H1 (cell line): ENCODE measurements around the gene PNCK. TPM values are rescaled to one million over a fixed set of nuclear protein-coding genes. Genes with fewer than 3 reads are reported as not detected.

Experiments used
- CTCF ChIA-PET: fragments of 300-600 bp; sonication (Branson Sonifier 250); formaldehyde crosslinking; loops from one replicate; lab custom pipeline; 2021; ENCODE audit not compliant: partially characterized antibody; lab: Charles Lee
- POLR2A ChIA-PET: fragments of 300-600 bp; sonication (Branson Sonifier 250); formaldehyde crosslinking; loops from one replicate; lab custom pipeline; 2021; ENCODE audit warnings: inconsistent platforms; ENCODE audit not compliant: partially characterized antibody; lab: Charles Lee
- DNase-seq, 2 experiments: peaks; one replicate each; pipeline versions ENCODE4 v3.0.0 to v3.0.0-alpha.2; 2010 to 2022; ENCODE audit warnings: low spot score in 2 of 2, low read depth in 1 of 2, mixed read lengths in 1 of 2
- FAIRE-seq: peaks from 2 replicates; lab custom pipeline; 2011; peaks lifted over from hg19 to GRCh38; lab: Jason Lieb, UNC
- H2AFZ ChIP-seq: 2 replicates; pipeline ENCODE4 v1.8.1; 2012; ENCODE audit warnings: low read length, inconsistent platforms
- H2AK5ac ChIP-seq: 2 replicates; pipeline ENCODE4 v1.6.1; 2013; ENCODE audit warnings: low read depth, low read length
- H2BK120ac ChIP-seq: replicated peaks from 2 replicates; pipeline ENCODE3; 2013; ENCODE audit warnings: low read depth, low read length, inconsistent platforms
- H2BK12ac ChIP-seq: 2 replicates; pipeline ENCODE4 v1.6.1; 2013; ENCODE audit warnings: low read depth, low read length
- H2BK15ac ChIP-seq: 2 replicates; pipeline ENCODE4 v1.6.1; 2013; ENCODE audit warnings: low read length
- H2BK20ac ChIP-seq: 2 replicates; pipeline ENCODE4 v1.6.1; 2013; ENCODE audit warnings: low read length
- H2BK5ac ChIP-seq: 2 replicates; pipeline ENCODE4 v1.6.1; 2013; ENCODE audit warnings: low read depth, low read length
- H3K14ac ChIP-seq: 2 replicates; pipeline ENCODE4 v1.6.1; 2013; ENCODE audit warnings: inconsistent platforms; ENCODE audit not compliant: insufficient read length
- H3K18ac ChIP-seq: 2 replicates; pipeline ENCODE4 v1.6.1; 2013; ENCODE audit warnings: low read length; ENCODE audit errors: extremely low read depth
- H3K23ac ChIP-seq: 2 replicates; pipeline ENCODE4 v1.6.1; 2013; ENCODE audit warnings: inconsistent platforms; ENCODE audit not compliant: insufficient read length
- H3K23me2 ChIP-seq: 2 replicates; pipeline ENCODE4 v1.6.1; 2013; ENCODE audit warnings: low read depth, low read length
- H3K27ac ChIP-seq: 2 replicates; pipeline ENCODE4 v1.6.1; 2011; ENCODE audit warnings: low read depth, low read length, inconsistent platforms
- H3K27me3 ChIP-seq, 4 experiments: replicated peaks in 1 of 4; 1 replicate in 1 of 4; 2 replicates in 3 of 4; pipeline versions ENCODE4 v1.6.1 to v1.8.1; 2011 to 2013; ENCODE audit warnings: low read length in 3 of 4, mild to moderate bottlenecking in 3 of 4, inconsistent platforms in 2 of 4, mixed read lengths in 2 of 4, moderate library complexity in 1 of 4; ENCODE audit not compliant: control insufficient read depth in 3 of 4, insufficient read depth in 3 of 4; ENCODE audit errors: extremely low read depth in 1 of 4
- H3K36me3 ChIP-seq, 4 experiments: 2 replicates each; pipeline versions ENCODE4 v1.6.1 to v1.8.1; 2011 to 2013; ENCODE audit warnings: mild to moderate bottlenecking in 4 of 4, low read length in 3 of 4, moderate library complexity in 2 of 4, control low read depth in 1 of 4, inconsistent platforms in 1 of 4; ENCODE audit not compliant: insufficient read depth in 4 of 4, control insufficient read depth in 2 of 4
- H3K4ac ChIP-seq: replicated peaks from 2 replicates; pipeline ENCODE3; 2013; ENCODE audit warnings: low read length, low read depth, mixed read lengths, inconsistent platforms; ENCODE audit not compliant: insufficient read length
- H3K4me1 ChIP-seq, 4 experiments: replicated peaks in 1 of 4; 1 replicate in 1 of 4; 2 replicates in 3 of 4; pipeline versions ENCODE4 v1.6.1 to v1.8.1; 2011 to 2013; ENCODE audit warnings: low read length in 3 of 4, inconsistent platforms in 2 of 4, mixed read lengths in 1 of 4; ENCODE audit not compliant: insufficient read depth in 4 of 4, control insufficient read depth in 3 of 4
- H3K4me2 ChIP-seq, 2 experiments: 2 replicates each; pipeline versions ENCODE4 v1.6.1 to v1.8.1; 2011 to 2013; ENCODE audit warnings: low read depth in 2 of 2, low read length in 2 of 2, control low read depth in 1 of 2, inconsistent platforms in 1 of 2, mild to moderate bottlenecking in 1 of 2; ENCODE audit not compliant: insufficient read depth in 1 of 2
- H3K4me3 ChIP-seq, 4 experiments: fragments of 200-600, 300-600 bp in 1 of 4; sonication (generic), shearing (Covaris generic), sonication (Bioruptor Twin) in 1 of 4; 2 replicates each; pipeline versions ENCODE4 v1.5.1 to v1.8.1; 2011 to 2016; ENCODE audit warnings: low read length in 4 of 4, low read depth in 3 of 4, control low read depth in 2 of 4, inconsistent platforms in 2 of 4, mild to moderate bottlenecking in 2 of 4, mixed read lengths in 1 of 4, moderate library complexity in 1 of 4; ENCODE audit not compliant: insufficient read depth in 2 of 4; ENCODE audit errors: extremely low read depth in 1 of 4
- H3K56ac ChIP-seq: replicated peaks from 2 replicates; pipeline ENCODE3; 2013; ENCODE audit warnings: low read depth, mild to moderate bottlenecking, mixed read lengths, low read length, inconsistent platforms; ENCODE audit not compliant: insufficient read length
- H3K79me1 ChIP-seq: 2 replicates; pipeline ENCODE4 v1.6.1; 2013; ENCODE audit warnings: low read depth, low read length, control low read depth
- H3K79me2 ChIP-seq, 2 experiments: 2 replicates each; pipeline versions ENCODE4 v1.6.1 to v1.8.1; 2012 to 2013; ENCODE audit warnings: low read length in 2 of 2, mild to moderate bottlenecking in 2 of 2, inconsistent platforms in 1 of 2; ENCODE audit not compliant: insufficient read depth in 2 of 2, control insufficient read depth in 1 of 2
- H3K9ac ChIP-seq, 4 experiments: replicated peaks in 1 of 4; 1 replicate in 1 of 4; 2 replicates in 3 of 4; pipeline versions ENCODE4 v1.6.1 to v1.8.1; 2011 to 2013; ENCODE audit warnings: low read depth in 3 of 4, low read length in 3 of 4, control low read depth in 2 of 4, mild to moderate bottlenecking in 2 of 4, moderate library complexity in 2 of 4, inconsistent platforms in 1 of 4; ENCODE audit errors: extremely low read depth in 1 of 4
- H3K9me3 ChIP-seq, 2 experiments: 2 replicates each; pipeline versions ENCODE4 v1.6.1 to v1.8.1; 2012 to 2013; ENCODE audit warnings: mild to moderate bottlenecking in 2 of 2, moderate library complexity in 2 of 2, control low read depth in 1 of 2, inconsistent platforms in 1 of 2, low read depth in 1 of 2, low read length in 1 of 2, mixed read lengths in 1 of 2; ENCODE audit not compliant: insufficient read depth in 2 of 2
- H4K20me1 ChIP-seq, 2 experiments: replicated peaks in 1 of 2; 2 replicates each; pipeline versions ENCODE3 to v1.8.1; 2011 to 2013; ENCODE audit warnings: inconsistent platforms in 2 of 2, low read length in 2 of 2, mild to moderate bottlenecking in 1 of 2; ENCODE audit not compliant: insufficient read depth in 2 of 2, control insufficient read depth in 1 of 2
- H4K5ac ChIP-seq: 2 replicates; pipeline ENCODE4 v1.6.1; 2013; ENCODE audit warnings: low read length, low read depth, mixed read lengths, inconsistent platforms; ENCODE audit not compliant: insufficient read length
- H4K8ac ChIP-seq: 2 replicates; pipeline ENCODE4 v1.8.0; 2013; ENCODE audit warnings: mild to moderate bottlenecking, moderate library complexity, low read length, inconsistent platforms; ENCODE audit not compliant: insufficient read depth; ENCODE audit errors: extremely low read depth
- H4K91ac ChIP-seq: replicated peaks from 2 replicates; pipeline ENCODE3; 2013; ENCODE audit warnings: low read length, mixed read lengths, inconsistent platforms; ENCODE audit not compliant: insufficient read length
- BCL11A ChIP-seq, 2 experiments: IDR thresholded peaks; one replicate each; pipeline ENCODE4 v1.6.1; 2011; ENCODE audit warnings: low read depth in 2 of 2, low read length in 2 of 2, mild to moderate bottlenecking in 2 of 2
- CEBPB ChIP-seq: IDR thresholded peaks from 2 replicates; pipeline ENCODE4 v1.6.1; 2012; ENCODE audit warnings: low read depth, low read length
- CTBP2 ChIP-seq: IDR thresholded peaks from 2 replicates; pipeline ENCODE4 v1.7.0; 2011; ENCODE audit warnings: borderline replicate concordance, mild to moderate bottlenecking, moderate library complexity, mixed read lengths, low read length; ENCODE audit not compliant: insufficient read depth, insufficient read length
- SAP30 ChIP-seq: fragments of 300-600 bp; sonication (generic); IDR thresholded peaks from 2 replicates; pipeline ENCODE4 v1.7.1; 2012; ENCODE audit warnings: low read length, moderate library complexity, mild to moderate bottlenecking, inconsistent platforms; ENCODE audit not compliant: insufficient read depth, insufficient replicate concordance
- SIN3A ChIP-seq, 2 experiments: IDR thresholded peaks in 1 of 2; conservative IDR thresholded peaks in 1 of 2; 2 replicates each; pipeline ENCODE4 v1.6.1; 2011 to 2012; ENCODE audit warnings: low read length in 2 of 2, improper control_type of control experiment in 1 of 2, low read depth in 1 of 2, mild to moderate bottlenecking in 1 of 2
- SUZ12 ChIP-seq: fragments of 200-600 bp; sonication (generic); IDR thresholded peaks from 2 replicates; pipeline ENCODE4 v1.6.1; 2012; ENCODE audit warnings: mild to moderate bottlenecking, inconsistent platforms, low read length, moderate library complexity, mixed read lengths
- WGBS, 2 experiments: shearing (Covaris generic) in 1 of 2; methylation state at CpG; one replicate each; pipeline versions ENCODE4 v1.1.6 to v1.1.7; 2013 to 2015; ENCODE audit warnings: low lambda C conversion rate in 2 of 2, mixed read lengths in 2 of 2, inconsistent platforms in 1 of 2, low coverage in 1 of 2, missing lambda C conversion rate in 1 of 2; ENCODE audit not compliant: insufficient replicate concordance in 2 of 2, insufficient coverage in 1 of 2, insufficient read length in 1 of 2; ENCODE audit errors: extremely low coverage in 1 of 2, missing lambda C conversion rate in 1 of 2; 5-methylcytosine and 5-hydroxymethylcytosine counted together
- polyA plus RNA-seq, 7 experiments: library from polyadenylated mRNA; depleted of rRNA in 3 of 7; stranded (reverse) in 5 of 7; unstranded in 2 of 7; fragments of >200 nt in 5 of 7; fragments of 200-250 nt in 2 of 7; gene quantifications; 1 replicate in 5 of 7; 2 replicates in 1 of 7; 4 replicates in 1 of 7; pipeline versions ENCODE4 v1.2.1 to v1.2.3, GENCODE V29; 2011 to 2013; ENCODE audit warnings: missing spikeins in 2 of 7, mixed read lengths in 2 of 7
- total RNA-seq: library from RNA; stranded (reverse); fragmentation: NEBNext Ultra II Directional; extraction: Animal tissue kit (Norgen Biotek cat#: 25700); gene quantifications from 2 replicates; pipeline ENCODE4 v1.2.1, GENCODE V29; 2021
- TF ChIP-seq, protein P1 (sequence below): IDR thresholded peaks from 2 replicates; pipeline ENCODE4 v1.6.1; 2011; ENCODE audit warnings: low read length, improper control_type of control experiment

Gene PNCK
- total and polyA plus RNA-seq, 2 of the 8 experiments (the other 6 are each of a cell fraction or from before 2014, with no cell fraction given) = 6.2 to 6.3 TPM

DNA sequence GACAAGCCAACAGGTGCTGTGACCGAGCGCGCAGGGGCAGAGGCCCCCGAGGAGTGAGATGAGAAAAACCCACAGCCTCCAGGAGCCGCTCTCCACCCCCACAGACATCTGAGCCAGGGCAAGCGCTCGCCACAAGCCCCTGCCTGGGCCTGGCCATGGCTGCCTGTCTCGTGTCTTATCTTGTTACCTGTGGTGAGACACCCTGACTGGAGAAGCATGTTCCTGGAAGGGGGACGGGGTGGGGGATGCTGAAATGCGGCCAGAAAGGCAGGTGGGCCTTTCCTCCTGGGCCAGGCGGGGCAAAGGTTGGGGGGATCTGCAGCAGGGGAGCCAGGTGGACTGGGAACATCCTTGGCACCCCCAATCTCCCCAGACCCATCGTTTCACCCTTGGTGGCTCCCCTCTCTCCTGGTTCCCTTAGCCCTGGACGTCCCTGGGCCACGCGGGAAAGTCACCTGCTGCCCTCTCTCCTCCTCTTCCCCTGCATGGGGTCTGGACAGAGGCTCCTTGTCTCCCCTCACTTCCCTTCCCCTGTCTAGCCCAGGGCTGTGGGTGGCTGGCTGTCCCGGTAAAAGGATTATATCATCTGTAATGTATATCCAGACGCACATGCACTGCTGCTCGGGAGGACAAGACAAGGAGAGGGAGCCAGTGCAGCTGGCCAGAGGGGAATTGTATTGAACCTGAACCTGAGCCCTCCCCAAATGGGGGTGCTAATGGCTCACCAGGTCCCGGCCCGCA, 35.0 kb downstream of the PNCK start:
- H2BK5ac ChIP-seq = no peak overlapping the region
- TF ChIP-seq CTBP2 (no peak), CEBPB (no peak), BCL11A (IDR thresholded peaks at IDR 0.05; ENCODE audit: low read depth in 2 of 2, low read length in 2 of 2) (no peak), SIN3A (conservative IDR thresholded peaks at IDR 0.05 in 1 of 2, IDR thresholded peaks at IDR 0.05 in 1 of 2; ENCODE audit: low read depth in 1 of 2, low read length in 2 of 2) (no peak), SUZ12 (no peak), SAP30 (no peak)
- TF ChIP-seq, protein P1, sequence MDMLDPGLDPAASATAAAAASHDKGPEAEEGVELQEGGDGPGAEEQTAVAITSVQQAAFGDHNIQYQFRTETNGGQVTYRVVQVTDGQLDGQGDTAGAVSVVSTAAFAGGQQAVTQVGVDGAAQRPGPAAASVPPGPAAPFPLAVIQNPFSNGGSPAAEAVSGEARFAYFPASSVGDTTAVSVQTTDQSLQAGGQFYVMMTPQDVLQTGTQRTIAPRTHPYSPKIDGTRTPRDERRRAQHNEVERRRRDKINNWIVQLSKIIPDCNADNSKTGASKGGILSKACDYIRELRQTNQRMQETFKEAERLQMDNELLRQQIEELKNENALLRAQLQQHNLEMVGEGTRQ = no peak
- TF ChIP-seq, all 59 proteins: peak for 0
- H2BK20ac ChIP-seq = no peak overlapping the region
- no peak overlapping the region for H2BK12ac ChIP-seq
- no peak overlapping the region for H3K56ac ChIP-seq
- H3K23ac ChIP-seq = no peak overlapping the region
- H2AFZ ChIP-seq = no peak overlapping the region
- peaks cover 5% of the 10 kb centered on the region; the same call in 1 of the 2 replicates for H3K23me2 ChIP-seq
- H2BK15ac ChIP-seq = no peak overlapping the region
- H3K27ac ChIP-seq = no peak overlapping the region
- no peak overlapping the region for H3K18ac ChIP-seq
- POLR2A ChIA-PET = interaction anchor here (1.5 kb wide), 1 partner anchor 14 kb away, joined by 3 read pairs; no protein-coding TSS in a partner anchor
- no peak overlapping the region for H3K9ac ChIP-seq
- no peak overlapping the region for H2AK5ac ChIP-seq
- H3K36me3 ChIP-seq = no peaks in the 10 kb centered on the region
- H4K20me1 ChIP-seq = peaks cover 0 to 6% of the 10 kb centered on the region in 2 experiments
- CTCF ChIA-PET = interaction anchor here (0.9 to 21.6 kb wide), 3 partner anchors 17 to 100 kb away, joined by 3 to 408 read pairs (median 5); partner anchors contain the start of gene DUSP9
- peaks cover 17 to 31% (median 30%) of the 10 kb centered on the region in 4 experiments for H3K27me3 ChIP-seq
- H3K4me1 ChIP-seq = peaks cover 0 to 13% (median 7%) of the 10 kb centered on the region in 4 experiments; a peak in 5 of 7 replicates
- no peaks in the 10 kb centered on the region for H3K79me1 ChIP-seq
- 84% methylated on average over 7 of the region's 20 CpGs; no CpG with 5 or more reads in 1 of the 2 experiments for WGBS, 2 experiments
- no peak overlapping the region for H3K14ac ChIP-seq
- H2BK120ac ChIP-seq = no peak overlapping the region
- no peaks in the 10 kb centered on the region for H3K79me2 ChIP-seq
- H3K4me3 ChIP-seq = no peak overlapping the region
- H3K9me3 ChIP-seq = no peaks in the 10 kb centered on the region; a peak in 1 of 4 replicates
- no peak overlapping the region for H4K8ac ChIP-seq
- no peak overlapping the region for H3K4ac ChIP-seq
- no peak for DNase-seq
- no peak for FAIRE-seq
- no peak overlapping the region for H4K91ac ChIP-seq
- H3K4me2 ChIP-seq = no peak overlapping the region
- no peak overlapping the region for H4K5ac ChIP-seq
